Pancreas (tissue), 10 donors: ENCODE data around the gene CLIP1. TPM values are rescaled to one million over a fixed set of nuclear protein-coding genes. Genes with fewer than 3 reads are reported as not detected.
A peak's percentile ranks its signal among the peaks of the same experiment; 100 is the strongest.
"Not testable (repeated sequence)": the region's sequence is repeated elsewhere in the genome, so short reads cannot be mapped to it uniquely, and the experiment has no call there.

ENCODE experiments used
- ATAC-seq, 4 donors: fragments of 200-7000 bp; cut with Tn5 transposase; one replicate each; pipeline versions ENCODE4 v1.8.0 to v1.9.1; 2020; ENCODE audit warnings: mild to moderate bottlenecking in 4 of 4, moderate library complexity in 4 of 4
- DNase-seq, 6 donors: peaks; one replicate each; pipeline ENCODE4 v3.0.0-alpha.2; 2020
- FAIRE-seq: peaks from 2 replicates; lab custom pipeline; 2012; peaks lifted over from hg19 to GRCh38; lab: Jason Lieb, UNC
- H3K27ac ChIP-seq, 4 donors: fragments of 200-600 bp; sonication (generic); 1 replicate in 3 of 4; 2 replicates in 1 of 4; pipeline versions ENCODE4 v1.5.0 to v1.8.0; 2020
- H3K27me3 ChIP-seq, 4 donors: fragments of 200-600 bp; one replicate each; pipeline ENCODE4 v1.8.0; 2021
- H3K36me3 ChIP-seq, 3 donors: fragments of 200-600 bp; sonication (generic) in 1 of 3; one replicate each; pipeline versions ENCODE4 v1.5.0 to v1.8.0; 2020 to 2021
- H3K4me1 ChIP-seq, 3 donors: fragments of 200-600 bp; one replicate each; pipeline ENCODE4 v1.8.0; 2021
- H3K4me3 ChIP-seq, 4 donors: fragments of 200-600 bp; sonication (generic) in 2 of 4; one replicate each; pipeline versions ENCODE4 v1.5.0 to v1.8.0; 2020 to 2021
- H3K9me3 ChIP-seq, 4 donors: fragments of 200-600 bp; one replicate each; pipeline ENCODE4 v1.8.0; 2021
- CTCF ChIP-seq, 4 donors: fragments of 200-600 bp; sonication (generic) in 3 of 4; IDR thresholded peaks; one replicate each; pipeline versions ENCODE4 v1.5.0 to v1.8.0; 2021; ENCODE audit warnings: antibody characterized with exemption in 4 of 4
- WGBS, 2 donors: extraction: QIAGEN DNeasy Blood & Tissue Kit; methylation state at CpG; one replicate each; pipeline ENCODE4 v1.1.7; 2013; 5-methylcytosine and 5-hydroxymethylcytosine counted together
- intact Hi-C, 3 donors: fragments of 100-400 bp; cut with DNase I; formaldehyde crosslinking; loops; one replicate each; pipeline versions ENCODE4 v1.11.1 to v1.14.2; 2022
- polyA plus RNA-seq, 2 donors: library from polyadenylated mRNA; stranded (reverse); fragments of 200-250 nt; gene quantifications; one replicate each; pipeline ENCODE4 v1.2.3, GENCODE V29; 2013
- total RNA-seq, 6 donors: library from RNA; stranded (reverse); fragmentation: NEBNext Ultra II Directional in 4 of 6; extraction: Animal tissue kit (Norgen Biotek cat#: 25700) in 4 of 6; gene quantifications; one replicate each; pipeline versions ENCODE4 v1.2.1 to v1.2.4, GENCODE V29; 2021 to 2023
- donor health status: healthy with polysubstance abuse.
- donor health status: DM: no; HTN: no; CAD: no; lungs with moderate emphysema.
- donor health status: DM: no; HTN: no; CAD: no.
- donor health status: control.
- donor health status: control.
- donor health status: Bipolar disorder and iron deficiency.
- donor health status: DM: yes; HTN: yes; CAD: no.
- donor health status: DM: no; HTN: no; CAD: no.
- donor health status: DM: no; HTN: no; CAD: no.
- donor health status: DM: yes; HTN: yes; CAD: no.

The CLIP1 gene
- total and polyA plus RNA-seq, 8 donors: 17.1 to 43.9 (median 30.7) TPM

DNA sequence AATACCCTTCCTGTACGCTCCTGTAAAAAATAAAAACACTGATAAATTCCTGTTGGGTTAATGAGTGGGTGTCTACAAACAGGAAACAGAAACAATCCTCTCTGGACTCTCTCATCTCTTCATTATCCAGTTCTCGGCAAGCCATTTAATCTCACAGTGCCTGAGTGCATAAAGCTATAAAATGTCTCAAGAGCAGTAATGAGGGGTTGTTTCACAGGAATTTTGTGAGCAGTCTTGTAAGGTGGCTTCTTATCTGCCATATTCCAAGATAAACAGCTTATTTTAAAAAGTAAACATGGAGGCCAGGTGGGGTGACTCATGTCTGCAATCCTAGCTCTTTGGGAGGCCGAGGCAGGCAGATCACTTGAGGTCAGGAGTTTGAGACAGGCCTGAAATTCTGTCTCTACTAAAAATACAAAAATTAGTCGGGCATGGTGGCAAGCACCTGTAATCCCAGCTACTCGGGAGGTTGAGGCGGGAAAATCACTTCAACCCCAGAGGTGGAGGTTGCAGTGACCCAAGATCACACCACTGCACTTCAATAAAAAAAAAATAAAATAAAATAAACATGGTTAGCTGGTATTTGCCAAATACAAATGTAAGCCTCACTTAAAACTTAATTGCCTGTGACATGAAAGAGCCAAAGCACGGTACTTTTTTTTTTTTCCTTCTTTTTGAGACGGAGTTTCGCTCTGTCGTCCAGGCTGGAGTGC, 54.0 kb downstream of the CLIP1 start:
- intact Hi-C loops: no loop called here
- FAIRE-seq (no peak), ATAC-seq (peak in 3 of 4 donors; percentile 8 to 72 (median 58)), DNase-seq (no peak)
- Histone ChIP-seq H3K9me3 (no peaks in the 10 kb centered on the region), H3K36me3 (peaks cover 0 to 6% (median 0%) of the 10 kb centered on the region in 3 donors), H3K27me3 (no peaks in the 10 kb centered on the region), H3K4me3 (no peak overlapping the region), H3K27ac (peak overlapping the region in 1 of 4 donors; percentile 57), H3K4me1 (peaks cover 0 to 16% (median 0%) of the 10 kb centered on the region in 3 donors)
- WGBS, 2 donors: 61 to 72% methylated on average over 10 of the region's 10 CpGs
- no peak for TF ChIP-seq CTCF (IDR thresholded peaks at IDR 0.05)

GRCh38 chr12:122367632-122368031, 54.8 kb downstream of the CLIP1 start:
- peaks cover 0 to 14% (median 0%) of the 10 kb centered on the region in 3 donors for H3K36me3 ChIP-seq
- H3K9me3 ChIP-seq, ATAC-seq, intact Hi-C loops, DNase-seq, H3K27me3 ChIP-seq, FAIRE-seq, H3K4me3 ChIP-seq: not testable (repeated sequence)
- peak overlapping the region in 1 of 4 donors; percentile 57 for H3K27ac ChIP-seq
- peaks cover 0 to 16% (median 0%) of the 10 kb centered on the region in 3 donors for H3K4me1 ChIP-seq

- Histone ChIP-seq H3K36me3 (peaks cover 0 to 11% (median 0%) of the 10 kb centered on the region in 3 donors), H3K27me3 (no peaks in the 10 kb centered on the region), H3K27ac (no peak overlapping the region), H3K4me3 (no peak overlapping the region), H3K9me3 (no peaks in the 10 kb centered on the region), H3K4me1 (peaks cover 0 to 16% (median 0%) of the 10 kb centered on the region in 3 donors)
- 75 to 81% methylated on average over 3 of the region's 3 CpGs for WGBS, 2 donors
- DNase-seq: no peak
- no peak for TF ChIP-seq CTCF (IDR thresholded peaks at IDR 0.05)
- ATAC-seq: peak in 3 of 4 donors; percentile 59 to 68 (median 66)
- intact Hi-C loops: no loop called here
- peak; percentile 9 for FAIRE-seq
Measured at GRCh38 chr12:122366685-122367475, 55.6 kb downstream of the CLIP1 start.

GRCh38 chr12:122365226-122365625, 57.2 kb downstream of the CLIP1 start:
- Histone ChIP-seq H3K4me1 (peaks cover 0 to 16% (median 0%) of the 10 kb centered on the region in 3 donors), H3K36me3 (peaks cover 0 to 20% (median 6%) of the 10 kb centered on the region in 3 donors)
- H3K9me3 ChIP-seq, H3K4me3 ChIP-seq, FAIRE-seq, H3K27me3 ChIP-seq, ATAC-seq, intact Hi-C loops, DNase-seq, H3K27ac ChIP-seq: not testable (repeated sequence)
- 58 to 59% methylated on average over 5 of the region's 5 CpGs for WGBS, 2 donors

- H3K4me1 ChIP-seq: peaks cover 0 to 12% (median 0%) of the 10 kb centered on the region in 3 donors
- no peak overlapping the region for H3K27ac ChIP-seq
- no peaks in the 10 kb centered on the region for H3K9me3 ChIP-seq
- intact Hi-C loops: no loop called here
- no peak overlapping the region for H3K4me3 ChIP-seq
- FAIRE-seq (no peak), ATAC-seq (peak in 1 of 4 donors; percentile 17), DNase-seq (no peak)
- WGBS, 2 donors: 92 to 97% methylated on average over 9 of the region's 9 CpGs
- H3K27me3 ChIP-seq: no peaks in the 10 kb centered on the region
- peaks cover 0 to 26% (median 10%) of the 10 kb centered on the region in 3 donors for H3K36me3 ChIP-seq
- TF ChIP-seq CTCF (IDR thresholded peaks at IDR 0.05): no peak
Measured at GRCh38 chr12:122363782-122364181, 58.7 kb downstream of the CLIP1 start.
